Measurements from ENCODE around the gene BIRC5.

Gene BIRC5

DNA sequence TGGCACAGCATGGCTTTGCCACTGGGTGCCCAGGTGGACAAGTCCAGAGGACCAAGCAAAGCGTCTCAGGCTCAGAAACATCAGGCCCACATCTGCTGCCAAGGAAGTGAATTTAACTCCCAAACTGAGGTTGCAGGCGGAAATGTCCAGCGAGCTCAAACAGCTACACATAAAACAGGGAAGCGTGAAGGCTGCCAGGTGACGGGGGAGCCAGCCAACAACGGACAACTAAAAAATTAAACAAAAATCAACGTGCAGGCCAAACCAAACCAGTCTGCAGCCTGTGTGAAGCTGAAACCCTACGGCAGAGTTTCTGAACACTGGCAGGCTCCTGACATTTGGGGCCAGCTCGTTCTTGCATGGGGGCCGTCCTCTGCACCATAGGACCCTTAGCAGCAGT lies 29.7 kb upstream of the BIRC5 start:
- DNase-seq (ENCODE audit: low read depth) = no peak
- TF ChIP-seq, protein P1, sequence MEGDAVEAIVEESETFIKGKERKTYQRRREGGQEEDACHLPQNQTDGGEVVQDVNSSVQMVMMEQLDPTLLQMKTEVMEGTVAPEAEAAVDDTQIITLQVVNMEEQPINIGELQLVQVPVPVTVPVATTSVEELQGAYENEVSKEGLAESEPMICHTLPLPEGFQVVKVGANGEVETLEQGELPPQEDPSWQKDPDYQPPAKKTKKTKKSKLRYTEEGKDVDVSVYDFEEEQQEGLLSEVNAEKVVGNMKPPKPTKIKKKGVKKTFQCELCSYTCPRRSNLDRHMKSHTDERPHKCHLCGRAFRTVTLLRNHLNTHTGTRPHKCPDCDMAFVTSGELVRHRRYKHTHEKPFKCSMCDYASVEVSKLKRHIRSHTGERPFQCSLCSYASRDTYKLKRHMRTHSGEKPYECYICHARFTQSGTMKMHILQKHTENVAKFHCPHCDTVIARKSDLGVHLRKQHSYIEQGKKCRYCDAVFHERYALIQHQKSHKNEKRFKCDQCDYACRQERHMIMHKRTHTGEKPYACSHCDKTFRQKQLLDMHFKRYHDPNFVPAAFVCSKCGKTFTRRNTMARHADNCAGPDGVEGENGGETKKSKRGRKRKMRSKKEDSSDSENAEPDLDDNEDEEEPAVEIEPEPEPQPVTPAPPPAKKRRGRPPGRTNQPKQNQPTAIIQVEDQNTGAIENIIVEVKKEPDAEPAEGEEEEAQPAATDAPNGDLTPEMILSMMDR (conservative IDR thresholded peaks at IDR 0.05; ENCODE audit: low read depth, low read length) = no peak
- no peak overlapping the region for H3K4me3 ChIP-seq (ENCODE audit: low read length)

DNA sequence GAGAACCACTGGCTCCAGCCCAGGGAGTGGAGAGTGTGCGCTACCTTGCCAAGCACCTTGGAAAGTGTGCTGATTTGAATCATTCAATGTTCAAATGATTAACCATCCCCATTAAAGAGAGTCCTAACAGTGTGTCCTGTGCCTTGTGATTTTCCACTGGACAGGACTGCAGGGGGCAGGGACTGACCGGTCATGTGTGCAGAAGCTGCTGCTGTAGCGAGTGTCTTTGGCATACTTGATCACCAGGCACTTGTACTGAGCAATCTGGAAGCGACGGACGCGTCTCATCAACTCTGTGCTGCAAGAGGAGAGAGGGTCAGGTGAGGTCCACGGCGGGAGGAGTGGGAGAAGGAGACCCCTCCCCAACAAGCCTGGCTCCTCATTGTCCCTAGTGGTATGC lies 29.2 kb upstream of the BIRC5 start:
- TF ChIP-seq, protein P1 (conservative IDR thresholded peaks at IDR 0.05; ENCODE audit: low read depth, low read length) = no peak
- DNase-seq (ENCODE audit: low read depth) = no peak
- H3K4me3 ChIP-seq (ENCODE audit: low read length) = no peak overlapping the region

- TF ChIP-seq, protein P1 (conservative IDR thresholded peaks at IDR 0.05; ENCODE audit: low read depth, low read length) = no peak
- no peak for DNase-seq (ENCODE audit: low read depth)
- peak overlapping the region; percentile 71 for H3K4me3 ChIP-seq (ENCODE audit: low read length)
These were observed 27.9 kb upstream of the BIRC5 start for GRCh38 chr17:78185981-78186691.

- H3K4me3 ChIP-seq (ENCODE audit: low read length) = peak within 1 kb of the TSS; percentile 71
- peak; percentile 83 for DNase-seq (ENCODE audit: low read depth)
- TF ChIP-seq, protein P1 (conservative IDR thresholded peaks at IDR 0.05; ENCODE audit: low read depth, low read length) = peak; percentile 72
These were observed 27.1 kb upstream of the BIRC5 start, which contains the start of the genes AFMID and TK1 for GRCh38 chr17:78186692-78187595. Gene AFMID (plus strand): TSS chr17:78187362. CDS start chr17:78187371, 9 bp downstream. Gene TK1 (minus strand): TSS chr17:78187052. CDS start chr17:78186994, 58 bp downstream.

DNA sequence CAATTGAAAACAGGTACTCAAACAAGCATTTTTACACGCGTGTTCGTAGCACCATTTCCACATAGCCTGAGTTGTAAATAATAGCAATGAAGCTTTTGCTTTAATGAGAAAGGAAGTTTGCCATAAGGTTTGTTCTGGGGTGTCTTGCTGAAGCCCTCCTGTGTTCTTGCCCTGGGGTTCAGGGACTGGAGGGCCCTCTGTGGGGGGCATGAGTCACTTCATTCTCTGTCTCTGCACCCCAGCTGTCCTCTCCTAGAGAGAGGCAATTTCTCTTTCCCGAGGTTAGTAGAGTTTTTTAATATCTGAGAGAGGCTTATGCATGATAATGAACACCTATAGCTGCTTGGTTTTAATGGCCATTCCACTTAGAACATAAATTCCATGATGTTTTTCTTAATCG lies 17.3 kb upstream of the BIRC5 start:
- TF ChIP-seq, protein P1 (conservative IDR thresholded peaks at IDR 0.05; ENCODE audit: low read depth, low read length) = no peak
- H3K4me3 ChIP-seq (ENCODE audit: low read length) = no peak overlapping the region
- no peak for DNase-seq (ENCODE audit: low read depth)

GRCh38 chr17:78197147-78197832 lies 16.8 kb upstream of the BIRC5 start:
- DNase-seq (ENCODE audit: low read depth) = no peak
- H3K4me3 ChIP-seq (ENCODE audit: low read length) = no peak overlapping the region
- TF ChIP-seq, protein P1 (conservative IDR thresholded peaks at IDR 0.05; ENCODE audit: low read depth, low read length) = no peak
